GM10248 (cell line): ENCODE results near the gene RGS1.

ENCODE experiments used
- CTCF ChIA-PET: fragments of 300-600 bp; sonication (Branson Sonifier 250); formaldehyde crosslinking; extraction: SDS; loops from one replicate; lab custom pipeline; 2021; ENCODE audit warnings: antibody characterized with exemption; lab: Yijun Ruan, JAX
- POLR2A ChIA-PET: fragments of 350-650 bp; sonication (Branson Sonifier 250); formaldehyde crosslinking; extraction: SDS; loops from one replicate; lab custom pipeline; 2020; ENCODE audit warnings: antibody characterized with exemption; lab: Yijun Ruan, JAX
- DNase-seq: peaks from one replicate; pipeline ENCODE4 v3.0.0; 2012; ENCODE audit errors: extremely low spot score
- TF ChIP-seq, protein P1 (sequence below): IDR thresholded peaks from 2 replicates; pipeline ENCODE4 v1.5.1; 2012; ENCODE audit warnings: mild to moderate bottlenecking, low read depth; ENCODE audit errors: extremely low read depth, missing control alignments, control extremely low read depth

RGS1 gene

DNA sequence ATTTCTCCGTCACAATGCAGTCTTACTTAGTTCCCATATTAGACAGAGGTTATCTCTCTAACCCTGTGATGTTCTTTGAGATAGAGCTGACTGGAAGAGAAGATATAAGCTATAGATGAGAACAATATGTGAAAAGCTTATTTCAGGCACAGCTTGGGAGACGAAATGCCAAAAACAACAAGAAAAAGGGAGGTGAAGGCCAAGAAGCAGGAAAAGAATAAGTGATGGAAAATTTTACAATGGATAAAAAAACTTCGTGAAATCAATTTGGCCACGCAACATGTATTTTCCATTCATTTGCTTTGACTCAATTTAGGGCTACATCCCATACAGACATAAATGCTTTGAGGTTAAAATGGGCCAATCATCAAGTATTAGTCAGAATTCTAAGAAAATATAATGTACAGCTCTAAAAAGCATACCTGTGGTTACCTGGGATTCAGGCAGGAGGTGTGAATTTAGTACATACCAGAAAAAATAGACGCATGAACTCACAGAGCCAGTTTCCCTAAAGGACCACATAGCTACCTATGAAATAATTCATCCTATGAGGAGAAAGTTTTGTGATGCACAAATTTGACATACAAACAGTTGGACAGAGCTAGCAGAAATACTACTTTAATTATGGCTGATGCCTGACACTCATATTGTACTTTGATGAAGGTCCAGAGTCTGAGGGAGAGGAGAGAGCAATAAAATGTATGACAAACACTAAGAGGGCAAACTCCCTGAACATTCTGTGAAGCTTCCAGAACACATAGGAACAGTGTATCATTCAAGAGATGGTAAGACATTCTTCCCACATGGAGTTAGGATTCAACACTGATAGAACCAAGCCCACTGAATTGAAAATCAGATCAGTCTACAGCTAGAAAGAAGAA lies 12.1 kb downstream of the RGS1 start:
- TF ChIP-seq, protein P1, sequence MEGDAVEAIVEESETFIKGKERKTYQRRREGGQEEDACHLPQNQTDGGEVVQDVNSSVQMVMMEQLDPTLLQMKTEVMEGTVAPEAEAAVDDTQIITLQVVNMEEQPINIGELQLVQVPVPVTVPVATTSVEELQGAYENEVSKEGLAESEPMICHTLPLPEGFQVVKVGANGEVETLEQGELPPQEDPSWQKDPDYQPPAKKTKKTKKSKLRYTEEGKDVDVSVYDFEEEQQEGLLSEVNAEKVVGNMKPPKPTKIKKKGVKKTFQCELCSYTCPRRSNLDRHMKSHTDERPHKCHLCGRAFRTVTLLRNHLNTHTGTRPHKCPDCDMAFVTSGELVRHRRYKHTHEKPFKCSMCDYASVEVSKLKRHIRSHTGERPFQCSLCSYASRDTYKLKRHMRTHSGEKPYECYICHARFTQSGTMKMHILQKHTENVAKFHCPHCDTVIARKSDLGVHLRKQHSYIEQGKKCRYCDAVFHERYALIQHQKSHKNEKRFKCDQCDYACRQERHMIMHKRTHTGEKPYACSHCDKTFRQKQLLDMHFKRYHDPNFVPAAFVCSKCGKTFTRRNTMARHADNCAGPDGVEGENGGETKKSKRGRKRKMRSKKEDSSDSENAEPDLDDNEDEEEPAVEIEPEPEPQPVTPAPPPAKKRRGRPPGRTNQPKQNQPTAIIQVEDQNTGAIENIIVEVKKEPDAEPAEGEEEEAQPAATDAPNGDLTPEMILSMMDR = no peak
- DNase-seq = no peak
- ChIA-PET CTCF (interaction anchor here (1.1 to 2.8 kb wide), 4 partner anchors 9 to 110 kb away, joined by 3 to 13 read pairs (median 6); no protein-coding TSS in a partner anchor), POLR2A (no interaction called here)

DNA sequence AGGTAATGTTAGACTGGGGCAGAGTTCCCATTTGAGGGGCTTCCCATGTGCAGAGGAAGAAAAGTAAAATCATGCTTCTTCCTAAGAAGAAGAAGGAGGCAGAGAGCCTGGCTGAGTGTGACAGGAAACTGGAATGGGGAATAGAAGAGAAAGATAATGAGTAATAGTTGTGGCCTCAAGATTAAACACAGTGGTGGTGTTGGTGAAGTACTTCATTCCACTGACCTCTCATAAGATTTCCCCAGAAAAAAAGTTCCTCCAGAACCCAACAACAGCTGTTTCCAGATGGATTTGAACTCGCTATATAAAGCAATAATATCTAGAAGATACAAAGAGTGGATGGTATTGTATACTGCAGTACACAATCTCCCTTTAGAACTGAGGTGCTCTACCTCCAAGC lies 13.0 kb downstream of the RGS1 start:
- no peak for DNase-seq
- ChIA-PET CTCF (interaction anchor here (1.0 to 2.8 kb wide), 6 partner anchors 10 to 111 kb away, joined by 3 to 13 read pairs (median 4); no protein-coding TSS in a partner anchor), POLR2A (no interaction called here)
- TF ChIP-seq, protein P1 = no peak

DNA sequence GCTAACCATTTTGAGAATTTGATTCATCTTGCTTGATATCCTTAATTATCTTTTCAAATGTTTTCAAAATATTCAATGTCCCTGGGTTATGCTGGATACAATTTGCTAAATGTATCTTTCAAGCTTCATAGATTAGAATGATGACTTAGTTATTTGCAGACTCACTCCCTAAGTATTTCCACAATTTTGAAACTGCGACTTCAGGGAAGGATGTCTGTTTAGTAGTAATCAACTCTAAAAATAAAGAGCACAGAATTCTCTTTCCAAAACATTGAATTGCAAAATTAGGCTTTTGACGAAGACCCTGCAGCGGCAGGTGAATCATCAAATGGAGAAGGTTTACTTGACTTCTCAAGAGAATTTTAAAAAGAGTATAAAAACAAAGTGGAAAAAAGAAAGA lies 14.2 kb downstream of the RGS1 start:
- ChIA-PET POLR2A (no interaction called here), CTCF (interaction anchor here (1.2 to 1.5 kb wide), 3 partner anchors 9 to 50 kb away, joined by 3 to 4 read pairs (median 4); no protein-coding TSS in a partner anchor)
- TF ChIP-seq, protein P1 = no peak
- DNase-seq = no peak

DNA sequence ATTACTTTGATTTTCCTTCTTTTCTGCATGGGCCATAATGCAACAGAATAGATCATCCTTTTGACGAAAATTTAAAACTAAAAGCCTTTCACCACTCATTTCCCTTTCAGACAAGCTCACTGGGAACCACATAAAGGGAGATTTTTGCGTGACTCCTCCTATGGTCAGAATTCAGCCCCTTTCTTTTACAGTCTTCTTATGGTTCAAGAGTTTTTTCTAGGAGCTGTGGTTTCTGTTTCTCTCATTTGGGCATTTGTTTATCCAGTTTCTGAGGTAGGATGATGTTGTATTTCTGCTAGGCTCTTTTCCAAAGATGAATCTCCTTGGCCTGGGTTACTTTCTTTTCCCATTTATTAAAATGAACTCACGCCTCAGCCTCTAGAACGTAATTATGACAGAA lies 16.9 kb downstream of the RGS1 start:
- POLR2A ChIA-PET = no interaction called here

DNA sequence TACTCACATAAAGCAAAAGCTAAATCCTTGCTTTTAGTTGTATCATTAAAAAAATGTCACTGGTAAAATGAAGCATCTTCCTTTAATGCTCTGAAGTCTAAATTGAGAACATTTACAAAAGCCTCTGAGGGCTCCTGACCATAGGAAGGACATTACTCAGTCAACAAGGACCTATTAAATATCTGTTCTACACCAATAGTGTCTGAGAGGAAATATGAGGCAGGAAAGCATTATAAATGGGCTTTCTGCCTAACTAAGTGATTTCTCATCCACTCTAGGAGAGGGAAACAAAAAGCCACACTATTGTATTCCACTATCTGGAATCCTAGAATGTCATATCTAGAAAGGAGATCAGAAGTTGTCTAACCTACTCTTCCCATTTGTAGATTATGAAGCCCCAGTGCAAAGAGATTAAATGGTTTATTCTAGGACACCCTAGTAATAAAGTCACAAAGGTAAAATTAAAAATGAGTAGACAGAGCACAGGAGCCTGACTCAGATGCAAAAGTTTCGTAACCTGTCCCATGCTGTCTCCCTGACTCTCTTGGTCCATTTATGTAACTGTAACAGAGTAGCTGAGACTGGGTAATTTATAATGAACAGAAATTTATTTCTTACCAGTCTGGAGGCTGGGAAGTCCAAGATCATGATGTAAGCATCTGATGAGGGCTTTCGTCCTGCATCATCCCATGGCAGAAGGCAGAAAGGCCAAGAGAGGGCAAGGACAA lies 17.6 kb downstream of the RGS1 start:
- no peak for DNase-seq
- POLR2A ChIA-PET = no interaction called here
- TF ChIP-seq, protein P1 = no peak
- CTCF ChIA-PET = interaction anchor here (0.8 to 1.2 kb wide), 4 partner anchors 10 to 40 kb away, joined by 3 read pairs; no protein-coding TSS in a partner anchor

More for the DNA sequence above, 16.9 kb downstream of the RGS1 start:
- CTCF ChIA-PET = interaction anchor here (1.1 to 1.2 kb wide), 2 partner anchors 18 to 76 kb away, joined by 3 read pairs; no protein-coding TSS in a partner anchor
- TF ChIP-seq, protein P1 = no peak
- no peak for DNase-seq

DNA sequence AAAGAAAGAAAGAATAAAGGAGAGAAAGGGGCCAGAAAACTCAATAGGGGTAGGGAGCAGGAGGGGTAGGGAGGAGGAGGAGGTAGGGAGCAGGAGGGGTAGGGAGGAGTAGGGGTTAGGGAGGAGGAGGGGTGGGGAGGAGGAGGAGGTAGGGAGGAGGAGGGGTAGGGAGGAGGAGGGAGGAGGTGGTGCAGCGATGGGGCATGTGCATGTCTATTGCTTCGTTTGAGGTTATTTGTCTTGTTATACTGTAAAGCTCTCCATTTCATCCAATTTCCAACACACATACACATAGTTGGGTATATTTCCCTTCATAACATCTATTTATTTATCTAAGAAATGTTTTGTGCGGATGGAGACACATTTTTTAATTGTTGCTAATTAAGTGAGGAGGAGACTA lies 19.7 kb downstream of the RGS1 start:
- ChIA-PET POLR2A (no interaction called here), CTCF (interaction anchor here (0.9 to 1.6 kb wide), 5 partner anchors 9 to 96 kb away, joined by 3 to 4 read pairs (median 3); no protein-coding TSS in a partner anchor)
- TF ChIP-seq, protein P1 = no peak
- DNase-seq = no peak
